ENCODE data around the gene FBXO10.

- TF ChIP-seq CTCF (IDR thresholded peaks at IDR 0.05), result no peak
- TF ChIP-seq POLR2A (IDR thresholded peaks at IDR 0.05), result no peak
Observed at GRCh38 chr9:37624073-37624472, 47.9 kb upstream of the FBXO10 start.
